Suppressor macrophage treated with lipopolysaccharide for 4 hours (primary cell): Measurements from ENCODE around the gene CPED1.
A peak's percentile ranks its signal among the peaks of the same experiment; 100 is the strongest.

Experiments
- DNase-seq: peaks from one replicate; pipeline ENCODE4 v3.0.0-alpha.2; 2020

The CPED1 gene

DNA sequence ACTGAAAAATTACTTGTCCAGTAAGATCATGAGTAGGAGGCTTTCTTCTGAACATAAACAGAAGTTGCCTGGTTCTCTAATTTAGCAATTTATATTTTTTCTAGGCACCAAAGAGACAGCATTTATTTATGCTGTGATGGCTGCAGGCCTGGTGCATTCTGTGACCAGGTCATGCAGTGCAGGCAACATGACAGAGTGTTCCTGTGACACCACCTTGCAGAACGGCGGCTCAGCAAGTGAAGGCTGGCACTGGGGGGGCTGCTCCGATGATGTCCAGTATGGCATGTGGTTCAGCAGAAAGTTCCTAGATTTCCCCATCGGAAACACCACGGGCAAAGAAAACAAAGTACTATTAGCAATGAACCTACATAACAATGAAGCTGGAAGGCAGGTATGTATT, 343.1 kb downstream of the CPED1 start:
- DNase-seq, result no peak

DNA sequence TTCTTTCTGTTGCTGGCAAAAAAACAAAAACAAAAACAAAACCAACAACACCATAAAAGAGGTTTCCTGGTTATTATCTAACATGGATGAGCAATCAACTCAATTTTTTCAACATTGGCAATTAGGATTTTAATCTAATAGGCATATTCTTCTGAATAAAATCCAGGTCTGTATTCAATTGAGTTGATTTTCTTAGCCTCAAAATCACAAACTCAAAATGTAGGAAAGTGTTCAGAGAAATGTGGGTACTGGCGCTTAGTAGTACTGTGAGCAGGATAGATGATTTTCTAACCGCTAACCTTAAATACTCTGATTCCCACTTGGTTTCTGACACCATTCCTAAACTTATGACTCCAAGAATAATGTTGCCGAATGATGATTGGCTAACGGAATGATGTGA, 345.9 kb downstream of the CPED1 start:
- no peak for DNase-seq

DNA sequence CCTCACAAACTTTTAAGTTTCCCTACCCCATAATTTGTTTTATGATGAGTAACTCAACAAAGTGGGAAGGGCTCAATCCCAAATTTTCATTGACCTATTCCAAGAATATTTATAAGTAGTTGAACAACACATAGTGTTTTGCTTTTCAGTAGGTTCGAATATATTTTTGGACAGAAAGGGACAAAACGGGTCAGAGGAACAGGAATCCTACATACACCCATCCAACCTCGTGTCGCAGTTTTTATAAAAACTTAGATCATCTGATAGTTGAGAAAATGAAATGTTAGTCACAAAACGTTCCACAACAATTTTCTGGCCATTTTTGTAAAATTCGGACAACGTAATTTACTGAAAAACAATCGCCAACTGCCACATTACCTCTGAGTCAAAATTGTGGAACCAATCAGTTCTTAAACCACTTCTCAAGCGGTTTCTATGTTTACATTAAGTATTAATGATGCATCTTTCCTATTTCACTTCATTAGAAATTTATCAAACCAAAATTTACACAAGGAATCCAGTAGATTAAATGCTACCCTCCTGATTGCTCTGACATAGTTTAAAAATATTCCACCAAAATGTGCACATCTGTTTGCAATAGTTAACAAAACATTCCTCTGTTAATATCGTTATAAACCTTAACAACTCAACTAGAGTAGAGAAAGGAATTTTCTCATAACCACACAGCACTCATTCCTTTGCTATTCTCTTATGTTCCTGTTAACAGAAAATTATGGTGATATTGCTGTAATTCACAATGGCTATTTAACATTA, 346.6 kb downstream of the CPED1 start:
- DNase-seq, result no peak

DNA sequence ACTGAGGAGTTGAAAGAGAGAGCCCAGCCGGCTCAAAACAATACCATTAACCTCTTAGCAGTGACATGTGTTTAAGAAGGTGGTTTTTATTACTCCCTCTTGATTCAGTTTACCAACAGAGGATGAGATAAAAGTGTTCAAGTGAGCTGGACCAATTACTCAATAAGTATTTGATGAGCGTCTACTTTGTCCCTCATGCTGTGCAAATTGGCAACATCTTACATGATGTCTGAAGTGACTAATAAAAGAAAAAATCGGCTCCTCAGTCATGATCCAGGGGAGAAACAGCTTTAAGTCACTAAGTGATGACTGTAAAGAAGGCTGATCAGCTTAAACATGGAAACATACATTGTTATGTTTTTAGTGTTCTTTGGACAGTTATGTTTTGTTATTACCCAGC, 348.1 kb downstream of the CPED1 start:
- DNase-seq, result no peak

DNA sequence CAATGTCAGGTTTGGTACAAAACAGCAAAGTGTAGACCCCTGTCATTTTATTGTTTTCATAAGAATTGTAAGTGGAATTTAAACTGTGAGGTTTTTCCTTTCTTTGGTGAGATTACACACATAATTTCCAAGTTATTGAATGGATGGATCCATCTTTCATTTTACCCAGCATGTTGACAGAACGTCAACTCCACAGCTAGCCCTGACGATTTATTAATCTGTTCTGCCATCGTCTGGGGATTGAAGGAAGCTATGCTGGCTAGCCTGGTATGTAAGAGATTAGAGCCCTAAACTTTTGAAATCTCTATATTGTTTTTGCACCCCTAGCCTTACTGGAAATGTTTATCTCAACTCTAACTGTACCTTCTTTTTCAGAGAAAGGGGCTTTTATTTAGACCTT, 348.9 kb downstream of the CPED1 start:
- no peak for DNase-seq

DNA sequence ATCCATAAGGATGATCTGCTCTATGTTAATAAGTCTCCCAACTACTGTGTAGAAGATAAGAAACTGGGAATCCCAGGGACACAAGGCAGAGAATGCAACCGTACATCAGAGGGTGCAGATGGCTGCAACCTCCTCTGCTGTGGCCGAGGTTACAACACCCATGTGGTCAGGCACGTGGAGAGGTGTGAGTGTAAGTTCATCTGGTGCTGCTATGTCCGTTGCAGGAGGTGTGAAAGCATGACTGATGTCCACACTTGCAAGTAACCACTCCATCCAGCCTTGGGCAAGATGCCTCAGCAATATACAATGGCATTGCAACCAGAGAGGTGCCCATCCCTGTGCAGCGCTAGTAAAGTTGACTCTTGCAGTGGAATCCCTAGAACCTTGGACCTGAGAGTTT, 350.6 kb downstream of the CPED1 start:
- no peak for DNase-seq

DNA sequence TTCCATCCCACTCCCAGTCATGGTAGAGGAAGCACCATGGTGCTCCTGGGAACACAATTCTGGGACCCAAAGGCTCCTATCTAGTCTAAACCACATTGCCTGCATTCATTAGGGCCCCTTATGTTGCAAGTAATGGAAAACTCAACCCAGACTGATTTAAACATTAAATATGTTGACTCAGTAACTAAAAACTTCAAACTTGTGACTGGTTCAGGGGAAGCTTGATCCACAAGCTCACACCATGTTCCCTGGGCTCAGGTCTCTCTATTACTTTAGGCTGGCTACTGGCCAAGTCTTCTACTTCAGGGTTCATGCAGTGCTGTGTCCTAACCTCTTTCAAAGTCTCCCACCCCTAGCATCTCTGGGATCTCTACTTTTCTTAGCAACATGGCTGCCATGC, 353.4 kb downstream of the CPED1 start:
- no peak for DNase-seq

DNA sequence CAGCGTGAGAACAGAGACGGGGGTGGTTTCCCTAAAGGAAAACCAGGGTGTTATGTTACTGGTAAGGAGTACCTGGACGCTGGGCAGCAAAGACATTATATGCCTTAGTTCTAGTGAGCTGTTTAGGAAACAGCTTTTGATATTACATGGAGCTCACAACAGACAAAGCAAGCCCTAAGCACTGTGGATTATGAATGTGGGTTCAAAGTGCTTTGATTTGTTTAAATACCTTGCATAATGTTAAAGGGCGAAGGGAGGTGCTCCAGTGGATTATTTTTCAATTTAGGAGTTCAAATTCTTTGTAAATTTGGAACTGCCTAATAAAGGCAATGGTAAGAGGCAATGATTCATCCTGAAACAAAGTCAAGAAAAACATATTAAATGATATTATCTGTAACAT, 354.1 kb downstream of the CPED1 start:
- no peak for DNase-seq

DNA sequence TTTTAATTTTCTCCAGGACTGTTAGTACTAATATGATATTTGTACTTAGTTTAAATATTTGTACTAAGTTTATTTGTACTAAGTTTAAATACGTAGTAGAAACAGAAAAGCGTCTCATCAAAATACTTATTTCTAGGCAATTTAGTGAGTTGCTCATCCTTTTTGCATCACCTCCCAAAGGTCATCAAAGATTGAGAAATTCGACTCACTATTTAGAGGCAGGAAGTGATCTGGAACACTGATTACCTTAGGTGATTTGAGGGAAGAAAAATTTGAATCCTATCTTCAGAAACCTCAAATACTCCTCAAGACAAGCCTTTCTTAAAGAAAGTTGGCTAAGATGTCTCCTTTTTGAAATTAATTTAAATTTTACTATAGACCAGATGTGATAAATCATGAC, 354.8 kb downstream of the CPED1 start:
- peak; percentile 5 for DNase-seq

DNA sequence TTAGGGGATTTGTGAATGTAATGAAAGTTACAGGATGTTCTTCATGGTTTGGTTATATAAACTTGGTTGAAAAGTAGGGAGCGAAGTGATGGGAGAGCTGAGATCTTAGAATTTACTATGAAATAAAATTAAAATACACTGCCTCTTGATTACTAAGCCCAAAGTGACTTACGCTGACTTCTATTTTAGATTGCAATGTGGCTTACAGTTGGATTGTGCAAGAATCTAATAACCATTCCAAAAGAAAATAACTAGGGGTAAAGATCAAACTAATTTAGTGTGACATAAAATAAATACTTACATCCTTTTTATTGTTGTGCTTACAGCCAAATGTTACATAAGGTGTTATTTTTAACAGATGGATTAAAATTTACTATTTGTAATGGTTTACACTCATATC, 355.6 kb downstream of the CPED1 start:
- no peak for DNase-seq

DNA sequence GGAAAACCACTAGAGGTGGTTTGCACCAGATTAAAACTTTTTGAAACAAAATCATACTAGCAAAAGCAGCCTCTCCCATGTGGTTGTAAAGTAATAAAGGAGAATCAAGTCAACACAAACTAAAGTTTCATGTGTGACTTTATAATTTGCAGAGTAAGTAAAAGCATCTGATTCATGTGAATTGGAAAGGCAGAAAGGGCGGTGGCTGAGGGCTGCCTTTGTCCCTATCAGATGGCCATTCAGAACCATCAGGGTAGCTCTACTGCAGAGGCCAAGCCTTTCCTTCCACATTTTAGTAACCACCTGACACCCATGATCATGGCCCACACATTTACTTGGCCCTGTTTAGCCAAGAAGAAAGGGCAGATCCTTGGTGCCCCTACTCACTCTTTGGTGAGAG, 356.0 kb downstream of the CPED1 start:
- no peak for DNase-seq
